Sigmoid colon (tissue), 7 donors: ENCODE data around the gene RAI14. TPM values are rescaled to one million over a fixed set of nuclear protein-coding genes. Genes with fewer than 3 reads are reported as not detected.

Source experiments
- DNase-seq: peaks from one replicate; pipeline ENCODE4 v3.0.0-alpha.2; 2019
- H3K27ac ChIP-seq, 4 donors: fragments of 200-600 bp; sonication (generic); one replicate each; pipeline ENCODE4 v1.5.1; 2016 to 2019; ENCODE audit warnings: mild to moderate bottlenecking in 1 of 4
- H3K27me3 ChIP-seq, 3 donors: fragments of 200-600 bp; sonication (generic); one replicate each; pipeline ENCODE4 v1.5.1; 2019; ENCODE audit warnings: mild to moderate bottlenecking in 1 of 3
- H3K36me3 ChIP-seq, 4 donors: fragments of 200-600 bp; sonication (generic); one replicate each; pipeline ENCODE4 v1.5.1; 2016 to 2019
- H3K4me1 ChIP-seq, 4 donors: fragments of 200-600 bp; sonication (generic); one replicate each; pipeline ENCODE4 v1.5.1; 2017 to 2019
- H3K4me3 ChIP-seq, 4 donors: fragments of 200-600 bp; sonication (generic); one replicate each; pipeline ENCODE4 v1.5.1; 2017 to 2019; ENCODE audit warnings: mild to moderate bottlenecking in 2 of 4, moderate library complexity in 1 of 4
- H3K9me3 ChIP-seq, 4 donors: fragments of 200-600 bp in 3 of 4; sonication (generic) in 3 of 4; one replicate each; pipeline versions ENCODE4 v1.5.1 to v1.6.1; 2013 to 2019
- EP300 ChIP-seq, 4 donors: sonication (generic); formaldehyde crosslinking; IDR thresholded peaks; one replicate each; pipeline ENCODE4 v1.6.1; 2017; ENCODE audit warnings: antibody characterized with exemption in 4 of 4
- POLR2A ChIP-seq, 2 donors: fragments of 450-650 bp; IDR thresholded peaks; one replicate each; pipeline ENCODE4 v1.6.1; 2016; ENCODE audit warnings: antibody characterized with exemption in 2 of 2, mild to moderate bottlenecking in 2 of 2, moderate library complexity in 2 of 2
- POLR2AphosphoS5 ChIP-seq, 4 donors: sonication (generic); formaldehyde crosslinking; IDR thresholded peaks; one replicate each; pipeline ENCODE4 v1.6.1; 2017; ENCODE audit warnings: antibody characterized with exemption in 4 of 4
- WGBS, 2 donors: extraction: QIAGEN DNeasy Blood & Tissue Kit; methylation state at CpG; one replicate each; pipeline ENCODE4 v1.1.7; 2013; 5-methylcytosine and 5-hydroxymethylcytosine counted together
- intact Hi-C: fragments of 100-400 bp; cut with DNase I; formaldehyde crosslinking; loops from one replicate; pipeline ENCODE4 v1.15.1; 2023
- polyA plus RNA-seq, 3 donors: library from polyadenylated mRNA; stranded (reverse); fragments of 200-250 nt; gene quantifications; one replicate each; pipeline ENCODE4 v1.2.3, GENCODE V29; 2013
- total RNA-seq, 4 donors: library from RNA; depleted of rRNA; stranded (reverse); fragments of >200 nt; gene quantifications; one replicate each; pipeline ENCODE4 v1.1.0, GENCODE V29; 2016
- TF ChIP-seq, protein P1 (sequence below), 4 experiments: fragments of 450-650 bp in 3 of 4; fragments of 200-600 bp in 1 of 4; IDR thresholded peaks; one replicate each; pipeline ENCODE4 v1.5.1; 2016 to 2019; ENCODE audit warnings: antibody characterized with exemption in 4 of 4, mild to moderate bottlenecking in 3 of 4, moderate library complexity in 2 of 4
- donor health status: healthy with polysubstance abuse.
- donor health status: Bipolar disorder and iron deficiency.
- donor health status: healthy.

The RAI14 gene
- total and polyA plus RNA-seq, 7 donors = 6.7 to 89.5 (median 23.4) TPM

DNA sequence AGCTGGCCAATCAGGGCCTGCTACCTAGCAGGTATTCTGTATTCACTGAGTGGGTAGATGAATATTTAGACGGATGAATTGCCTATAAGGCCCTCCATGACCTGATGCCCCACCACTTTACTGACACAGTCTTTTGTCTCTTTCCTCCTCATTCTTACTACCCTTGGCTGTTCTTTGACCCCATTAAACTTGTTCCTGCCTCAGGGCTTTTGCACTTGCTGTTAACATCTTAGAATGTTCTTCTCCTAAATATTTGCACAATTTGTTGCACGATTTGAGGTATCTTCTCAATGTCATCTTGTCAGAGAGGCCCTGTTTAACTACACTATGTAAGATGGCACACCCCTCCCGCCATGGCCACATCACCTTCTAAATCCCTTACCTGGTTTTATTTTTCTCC is 179.5 kb downstream of the RAI14 start:
- no peak overlapping the region for H3K27ac ChIP-seq
- no peak for DNase-seq
- WGBS, 2 donors = 84 to 89% methylated on average over 3 of the region's 3 CpGs
- intact Hi-C loops = loop anchor here (5.0 kb wide), 2 partner anchors 62 to 348 kb away; no protein-coding TSS in a partner anchor
- H3K36me3 ChIP-seq = peaks cover 0 to 20% (median 2%) of the 10 kb centered on the region in 4 donors
- no peak overlapping the region for H3K4me3 ChIP-seq
- H3K27me3 ChIP-seq = no peaks in the 10 kb centered on the region
- no peaks in the 10 kb centered on the region for H3K9me3 ChIP-seq
- TF ChIP-seq POLR2A (IDR thresholded peaks at IDR 0.05) (no peak), POLR2AphosphoS5 (IDR thresholded peaks at IDR 0.05) (no peak), EP300 (IDR thresholded peaks at IDR 0.05) (no peak)
- TF ChIP-seq, protein P1, sequence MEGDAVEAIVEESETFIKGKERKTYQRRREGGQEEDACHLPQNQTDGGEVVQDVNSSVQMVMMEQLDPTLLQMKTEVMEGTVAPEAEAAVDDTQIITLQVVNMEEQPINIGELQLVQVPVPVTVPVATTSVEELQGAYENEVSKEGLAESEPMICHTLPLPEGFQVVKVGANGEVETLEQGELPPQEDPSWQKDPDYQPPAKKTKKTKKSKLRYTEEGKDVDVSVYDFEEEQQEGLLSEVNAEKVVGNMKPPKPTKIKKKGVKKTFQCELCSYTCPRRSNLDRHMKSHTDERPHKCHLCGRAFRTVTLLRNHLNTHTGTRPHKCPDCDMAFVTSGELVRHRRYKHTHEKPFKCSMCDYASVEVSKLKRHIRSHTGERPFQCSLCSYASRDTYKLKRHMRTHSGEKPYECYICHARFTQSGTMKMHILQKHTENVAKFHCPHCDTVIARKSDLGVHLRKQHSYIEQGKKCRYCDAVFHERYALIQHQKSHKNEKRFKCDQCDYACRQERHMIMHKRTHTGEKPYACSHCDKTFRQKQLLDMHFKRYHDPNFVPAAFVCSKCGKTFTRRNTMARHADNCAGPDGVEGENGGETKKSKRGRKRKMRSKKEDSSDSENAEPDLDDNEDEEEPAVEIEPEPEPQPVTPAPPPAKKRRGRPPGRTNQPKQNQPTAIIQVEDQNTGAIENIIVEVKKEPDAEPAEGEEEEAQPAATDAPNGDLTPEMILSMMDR (IDR thresholded peaks at IDR 0.05) = no peak
- H3K4me1 ChIP-seq = peaks cover 0 to 11% (median 0%) of the 10 kb centered on the region in 4 donors

DNA sequence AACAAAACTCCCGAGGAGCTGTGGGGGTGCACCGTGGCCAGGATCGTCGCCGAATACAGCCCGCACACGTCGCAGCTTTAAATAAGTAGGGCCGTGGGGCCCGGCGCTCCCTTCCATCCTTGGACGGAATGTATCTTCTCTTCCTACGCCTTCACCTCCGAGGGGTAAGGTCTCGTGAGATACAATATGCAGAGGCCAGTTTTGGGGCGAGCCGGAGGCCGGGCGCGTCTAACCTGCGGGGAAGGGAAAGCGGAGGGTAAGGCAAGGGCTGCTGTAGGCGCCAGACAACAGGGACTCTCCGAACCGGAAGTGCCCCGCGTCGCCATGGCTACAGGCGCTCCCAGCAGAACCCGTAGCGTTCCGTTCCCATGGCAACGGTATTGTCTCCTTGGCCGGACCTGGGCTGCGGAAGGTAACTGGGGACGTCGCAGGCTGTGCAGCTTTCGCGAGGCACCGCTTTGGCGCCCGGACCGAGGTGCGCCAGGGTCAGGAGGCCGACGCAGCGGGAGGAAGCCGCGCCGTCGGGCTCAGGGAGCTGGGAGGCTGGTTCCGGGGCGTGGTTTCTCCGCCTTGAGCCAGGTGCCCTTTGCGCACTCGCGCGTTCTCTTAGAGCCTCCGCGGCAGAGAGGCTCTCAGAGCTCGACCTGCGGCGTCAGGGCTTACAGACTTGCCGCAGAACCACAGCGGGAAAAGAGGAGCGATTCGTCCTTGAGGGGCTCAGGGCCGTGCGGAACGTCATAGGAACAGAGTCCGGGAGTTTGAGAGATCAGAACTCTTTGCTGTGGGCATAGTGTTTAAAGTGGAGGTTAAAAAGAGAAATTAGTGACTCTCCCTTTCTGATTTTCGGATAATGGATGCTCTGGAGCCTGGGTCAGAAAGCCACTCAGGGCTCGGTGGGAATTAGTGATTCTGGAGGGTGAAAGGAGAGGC is 182.9 kb downstream of the RAI14 start, which contains the start of gene TTC23L:
Gene TTC23L, plus strand, starts transcription at position 380 of the 930 bp plus-strand sequence. CDS start 1,508 bp downstream, outside the sequence.
- 1 to 2% methylated on average over 73 of the region's 73 CpGs for WGBS, 2 donors
- peak in 1 of 2 donors; percentile 44 for TF ChIP-seq POLR2A (IDR thresholded peaks at IDR 0.05)
- no peak for TF ChIP-seq EP300 (IDR thresholded peaks at IDR 0.05)
- peak; percentile 32 to 63 (median 57) for TF ChIP-seq POLR2AphosphoS5 (IDR thresholded peaks at IDR 0.05)
- TF ChIP-seq, protein P1 (IDR thresholded peaks at IDR 0.05) = no peak
- Histone ChIP-seq H3K4me1 (peaks cover 0 to 11% (median 0%) of the 10 kb centered on the region in 4 donors), H3K27me3 (no peaks in the 10 kb centered on the region), H3K36me3 (no peaks in the 10 kb centered on the region), H3K27ac (peak within 1 kb of the TSS; percentile 66 to 73 (median 70)), H3K9me3 (no peaks in the 10 kb centered on the region), H3K4me3 (peak within 1 kb of the TSS; percentile 53 to 89 (median 76))
- peak; percentile 93 for DNase-seq
- intact Hi-C loops = loop anchor here (2.0 to 5.0 kb wide), 4 partner anchors 58 to 352 kb away; no protein-coding TSS in a partner anchor

DNA sequence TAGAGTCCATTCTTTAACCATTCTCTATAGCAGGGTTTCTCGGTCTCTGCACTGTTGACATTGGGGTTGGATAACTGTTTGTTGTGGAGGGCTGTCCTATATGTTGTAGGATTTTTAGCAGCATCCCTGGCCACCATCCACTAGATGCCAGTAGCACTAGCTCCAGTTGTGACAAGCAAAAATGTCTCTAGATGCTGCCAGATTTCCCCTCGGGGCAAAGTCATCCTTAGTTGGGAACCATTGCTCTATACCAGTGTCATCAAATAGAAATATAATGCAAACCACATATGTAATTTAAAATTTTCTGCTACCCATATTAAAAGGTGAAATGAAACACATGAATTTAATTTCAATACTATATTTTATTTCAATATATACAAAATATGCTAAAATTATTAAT is 185.7 kb downstream of the RAI14 start:
- H3K36me3 ChIP-seq = no peaks in the 10 kb centered on the region
- H3K27me3 ChIP-seq = no peaks in the 10 kb centered on the region
- intact Hi-C loops = no loop called here
- no peaks in the 10 kb centered on the region for H3K9me3 ChIP-seq
- H3K4me3 ChIP-seq = no peak overlapping the region
- peaks cover 0 to 11% (median 0%) of the 10 kb centered on the region in 4 donors for H3K4me1 ChIP-seq
- no peak overlapping the region for H3K27ac ChIP-seq
- no peak for DNase-seq
- TF ChIP-seq EP300 (IDR thresholded peaks at IDR 0.05) (no peak), POLR2AphosphoS5 (IDR thresholded peaks at IDR 0.05) (no peak)
- TF ChIP-seq, protein P1 (IDR thresholded peaks at IDR 0.05) = no peak
- WGBS, 2 donors = 89 to 93% methylated on average over 2 of the region's 2 CpGs

DNA sequence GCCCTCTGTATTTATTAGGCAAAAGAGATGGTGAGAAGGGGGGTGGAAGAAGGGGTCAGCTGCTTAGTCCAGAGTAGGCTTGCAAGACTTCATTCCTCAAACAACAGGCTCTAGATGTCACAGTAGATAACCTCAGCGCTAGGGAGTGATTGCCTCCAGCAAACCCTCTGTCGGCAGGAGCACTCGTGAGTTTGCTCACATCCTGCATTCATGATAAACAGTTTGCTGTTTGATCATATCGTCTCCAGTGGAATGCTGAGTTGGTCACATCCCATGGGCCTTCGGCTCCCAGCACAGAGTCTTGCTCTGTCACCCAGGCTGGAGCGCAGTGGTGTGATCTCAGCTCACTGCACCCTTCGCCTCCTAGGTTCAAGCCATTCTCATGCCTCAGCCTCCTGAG is 186.4 kb downstream of the RAI14 start:
- H3K4me3 ChIP-seq = no peak overlapping the region
- intact Hi-C loops = no loop called here
- H3K9me3 ChIP-seq = no peaks in the 10 kb centered on the region
- H3K4me1 ChIP-seq = peaks cover 0 to 11% (median 0%) of the 10 kb centered on the region in 4 donors
- H3K36me3 ChIP-seq = no peaks in the 10 kb centered on the region
- H3K27me3 ChIP-seq = no peaks in the 10 kb centered on the region
- 93 to 94% methylated on average over 7 of the region's 7 CpGs for WGBS, 2 donors
- H3K27ac ChIP-seq = no peak overlapping the region
- no peak for TF ChIP-seq POLR2AphosphoS5 (IDR thresholded peaks at IDR 0.05)
- TF ChIP-seq POLR2A (IDR thresholded peaks at IDR 0.05) = no peak
- TF ChIP-seq, protein P1 (IDR thresholded peaks at IDR 0.05) = no peak
- TF ChIP-seq EP300 (IDR thresholded peaks at IDR 0.05) = no peak
- DNase-seq = no peak
